Lower leg skin (tissue), 3 donors: Measurements from ENCODE around the gene MIS12.

ENCODE experiments used
- CTCF ChIP-seq, 3 donors: fragments of 450-650 bp; IDR thresholded peaks; one replicate each; pipeline ENCODE4 v1.5.1; 2016; ENCODE audit warnings: antibody characterized with exemption in 3 of 3, mild to moderate bottlenecking in 3 of 3, moderate library complexity in 2 of 3
- POLR2A ChIP-seq, 2 donors: fragments of 450-650 bp; IDR thresholded peaks; one replicate each; pipeline ENCODE4 v1.6.1; 2016 to 2017; ENCODE audit warnings: antibody characterized with exemption in 2 of 2, mild to moderate bottlenecking in 1 of 2, moderate library complexity in 1 of 2

GRCh38 chr17:5466295-5466694 is 20.1 kb upstream of the MIS12 start:
- TF ChIP-seq CTCF (IDR thresholded peaks at IDR 0.05) (no peak), POLR2A (IDR thresholded peaks at IDR 0.05) (no peak)
